ENCODE results near the gene FNIP1. TPM values are rescaled to one million over a fixed set of nuclear protein-coding genes. Genes with fewer than 3 reads are reported as not detected.
"Not testable (repeated sequence)": the region's sequence is repeated elsewhere in the genome, so short reads cannot be mapped to it uniquely, and the experiment has no call there.

The FNIP1 gene
- total RNA-seq, 4 donors from 2014 or later = 36.0 to 42.7 (median 38.5) TPM

DNA sequence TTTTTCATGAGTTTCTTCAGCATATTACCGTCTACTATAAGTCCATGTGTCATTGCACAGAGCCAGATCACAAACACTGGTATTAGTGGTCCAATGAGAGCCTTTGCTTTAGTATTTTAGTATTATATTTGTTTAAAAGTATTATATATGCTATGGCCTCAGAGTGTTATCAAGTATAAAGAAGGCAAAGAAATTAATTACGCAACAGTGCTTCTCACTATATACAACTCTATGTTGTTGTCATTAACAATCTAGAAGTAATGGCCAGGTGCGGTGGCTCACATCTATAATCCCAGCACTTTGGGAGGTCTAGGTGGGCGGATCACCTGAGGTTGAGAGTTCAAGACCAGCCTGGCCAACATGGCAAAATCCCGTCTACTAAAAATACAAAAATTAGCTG lies 114.6 kb downstream of the FNIP1 start:
- no peak for DNase-seq (ENCODE audit: low spot score in 2 of 2)
- 94 to 98% methylated on average over 5 of the region's 5 CpGs for WGBS, 2 donors

DNA sequence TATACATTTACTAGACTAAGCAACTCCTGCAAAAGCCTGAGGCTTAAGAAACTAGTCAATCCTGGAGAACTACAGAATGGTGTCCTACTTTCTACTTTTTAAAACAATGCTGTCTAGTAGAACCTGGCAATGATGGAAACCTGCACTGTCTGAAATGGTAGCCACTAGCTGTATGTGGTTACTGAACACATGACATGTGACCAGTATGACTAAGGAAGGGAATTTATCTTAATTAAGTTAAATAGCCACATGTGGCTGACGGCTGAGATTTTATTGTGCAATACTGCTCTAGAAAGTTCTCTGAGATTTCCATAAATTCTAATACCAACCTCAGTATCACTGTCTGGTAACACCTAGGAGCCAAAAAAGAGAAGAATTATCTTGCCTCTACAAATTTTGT lies 116.9 kb downstream of the FNIP1 start:
- no peaks in the 10 kb centered on the region for H3K9me3 ChIP-seq
- no peaks in the 10 kb centered on the region for H3K27me3 ChIP-seq
- no peaks in the 10 kb centered on the region for H3K4me1 ChIP-seq
- TF ChIP-seq EP300 (IDR thresholded peaks at IDR 0.05) (no peak), POLR2A (IDR thresholded peaks at IDR 0.05) (no peak)
- TF ChIP-seq, protein P1, sequence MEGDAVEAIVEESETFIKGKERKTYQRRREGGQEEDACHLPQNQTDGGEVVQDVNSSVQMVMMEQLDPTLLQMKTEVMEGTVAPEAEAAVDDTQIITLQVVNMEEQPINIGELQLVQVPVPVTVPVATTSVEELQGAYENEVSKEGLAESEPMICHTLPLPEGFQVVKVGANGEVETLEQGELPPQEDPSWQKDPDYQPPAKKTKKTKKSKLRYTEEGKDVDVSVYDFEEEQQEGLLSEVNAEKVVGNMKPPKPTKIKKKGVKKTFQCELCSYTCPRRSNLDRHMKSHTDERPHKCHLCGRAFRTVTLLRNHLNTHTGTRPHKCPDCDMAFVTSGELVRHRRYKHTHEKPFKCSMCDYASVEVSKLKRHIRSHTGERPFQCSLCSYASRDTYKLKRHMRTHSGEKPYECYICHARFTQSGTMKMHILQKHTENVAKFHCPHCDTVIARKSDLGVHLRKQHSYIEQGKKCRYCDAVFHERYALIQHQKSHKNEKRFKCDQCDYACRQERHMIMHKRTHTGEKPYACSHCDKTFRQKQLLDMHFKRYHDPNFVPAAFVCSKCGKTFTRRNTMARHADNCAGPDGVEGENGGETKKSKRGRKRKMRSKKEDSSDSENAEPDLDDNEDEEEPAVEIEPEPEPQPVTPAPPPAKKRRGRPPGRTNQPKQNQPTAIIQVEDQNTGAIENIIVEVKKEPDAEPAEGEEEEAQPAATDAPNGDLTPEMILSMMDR (IDR thresholded peaks at IDR 0.05) = no peak
- DNase-seq (ENCODE audit: low spot score in 2 of 2) = no peak
- no peak overlapping the region for H3K4me3 ChIP-seq
- WGBS, 2 donors = 73 to 77% methylated on average over 1 of the region's 1 CpG
- peaks cover 0 to 52% (median 0%) of the 10 kb centered on the region in 3 donors for H3K36me3 ChIP-seq
- H3K27ac ChIP-seq = no peak overlapping the region

More for the DNA sequence above, 114.6 kb downstream of the FNIP1 start:
- H3K27ac ChIP-seq = no peak overlapping the region
- H3K36me3 ChIP-seq = peaks cover 0 to 33% (median 0%) of the 10 kb centered on the region in 3 donors
- TF ChIP-seq POLR2A (IDR thresholded peaks at IDR 0.05) (no peak), EP300 (IDR thresholded peaks at IDR 0.05) (no peak)
- TF ChIP-seq, protein P1 (IDR thresholded peaks at IDR 0.05) = no peak
- H3K4me3 ChIP-seq = no peak overlapping the region
- no peaks in the 10 kb centered on the region for H3K9me3 ChIP-seq
- no peaks in the 10 kb centered on the region for H3K27me3 ChIP-seq
- no peaks in the 10 kb centered on the region for H3K4me1 ChIP-seq

DNA sequence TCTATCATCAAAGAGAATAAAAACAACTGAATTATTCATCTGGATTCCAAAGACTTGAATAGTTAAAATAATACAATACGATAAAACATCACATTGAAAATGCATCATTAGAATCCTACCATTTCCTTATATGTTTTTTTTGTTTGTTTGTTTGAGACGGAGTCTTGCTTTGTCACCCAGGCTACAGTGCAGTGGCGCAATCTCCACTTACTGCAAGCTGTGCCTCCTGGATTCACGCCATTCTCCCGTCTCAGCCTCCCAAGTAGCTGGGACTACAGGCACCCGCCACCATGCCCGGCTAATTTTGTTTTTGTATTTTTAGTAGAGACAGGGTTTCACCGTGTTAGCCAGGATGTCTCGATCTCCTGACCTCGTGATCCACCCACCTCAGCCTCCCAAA lies 118.5 kb downstream of the FNIP1 start:
- H3K9me3 ChIP-seq; DNase-seq (ENCODE audit: low spot score in 2 of 2); H3K27me3 ChIP-seq; H3K27ac ChIP-seq; H3K4me3 ChIP-seq: not testable (repeated sequence)
- 96 to 98% methylated on average over 10 of the region's 10 CpGs for WGBS, 2 donors
- peaks cover 0 to 63% (median 0%) of the 10 kb centered on the region in 3 donors for H3K36me3 ChIP-seq
- H3K4me1 ChIP-seq = peaks cover 0 to 16% (median 0%) of the 10 kb centered on the region in 4 donors

DNA sequence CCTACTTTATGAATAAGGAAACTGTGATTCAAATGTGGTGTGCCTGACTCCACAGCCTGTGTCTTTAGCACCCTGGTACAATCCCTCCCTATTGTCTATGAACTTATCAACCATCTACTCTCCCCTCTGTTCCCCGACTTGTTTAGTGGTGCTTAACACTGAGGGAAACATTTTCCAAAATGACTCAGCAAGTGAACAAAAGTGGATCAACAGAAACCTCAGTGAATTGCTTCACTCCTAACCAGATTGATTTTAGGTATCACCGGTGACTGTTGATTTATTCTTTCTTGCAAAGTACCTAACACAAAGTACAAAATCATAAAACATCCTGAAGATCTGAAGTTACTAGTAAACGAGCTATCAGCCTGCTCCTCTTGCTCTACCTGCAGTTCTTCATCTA lies 119.7 kb downstream of the FNIP1 start:
- H3K36me3 ChIP-seq = peaks cover 0 to 64% (median 0%) of the 10 kb centered on the region in 3 donors
- H3K4me1 ChIP-seq = peaks cover 0 to 28% (median 4%) of the 10 kb centered on the region in 4 donors
- TF ChIP-seq POLR2A (IDR thresholded peaks at IDR 0.05) = no peak
- TF ChIP-seq EP300 (IDR thresholded peaks at IDR 0.05) = no peak
- TF ChIP-seq, protein P1 (IDR thresholded peaks at IDR 0.05) = no peak
- no peaks in the 10 kb centered on the region for H3K27me3 ChIP-seq
- H3K9me3 ChIP-seq = no peaks in the 10 kb centered on the region
- H3K4me3 ChIP-seq = no peak overlapping the region
- no peak overlapping the region for H3K27ac ChIP-seq
- WGBS, 2 donors = 90 to 94% methylated on average over 3 of the region's 3 CpGs
- DNase-seq (ENCODE audit: low spot score in 2 of 2) = no peak

DNA sequence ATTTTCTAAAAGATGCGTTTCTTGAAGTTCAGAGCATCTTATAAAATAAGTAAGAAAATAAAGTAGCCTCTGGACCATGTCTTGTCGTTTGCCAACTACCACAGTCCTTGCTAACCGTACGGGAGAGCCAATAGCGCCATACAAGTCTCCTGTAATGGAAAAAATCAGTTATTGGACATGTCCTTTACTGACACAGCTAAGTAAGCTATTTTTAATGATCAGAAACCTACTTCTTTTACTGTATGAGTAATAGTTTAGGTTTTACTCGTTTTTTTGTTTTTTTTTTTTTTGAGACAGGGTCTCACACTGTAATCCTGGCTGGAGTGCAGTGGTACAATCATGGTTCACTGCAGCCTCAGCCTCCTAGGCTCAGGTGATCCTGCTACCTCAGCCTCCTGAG lies 124.0 kb downstream of the FNIP1 start:
- H3K27me3 ChIP-seq = no peaks in the 10 kb centered on the region
- 61 to 68% methylated on average over 6 of the region's 6 CpGs for WGBS, 2 donors
- no peak overlapping the region for H3K4me3 ChIP-seq
- TF ChIP-seq POLR2A (IDR thresholded peaks at IDR 0.05) (no peak), EP300 (IDR thresholded peaks at IDR 0.05) (no peak)
- TF ChIP-seq, protein P1 (IDR thresholded peaks at IDR 0.05) = no peak
- H3K9me3 ChIP-seq = no peaks in the 10 kb centered on the region
- peaks cover 0 to 63% (median 0%) of the 10 kb centered on the region in 3 donors for H3K36me3 ChIP-seq
- no peak for DNase-seq (ENCODE audit: low spot score in 2 of 2)
- peaks cover 0 to 42% (median 7%) of the 10 kb centered on the region in 4 donors for H3K4me1 ChIP-seq
- peak overlapping the region in 2 of 4 donors; percentile 72 to 74 for H3K27ac ChIP-seq

Data from tibial nerve (tissue), 4 donors.